Measurements from ENCODE around the gene PRKCZ. TPM values are rescaled to one million over a fixed set of nuclear protein-coding genes. Genes with fewer than 3 reads are reported as not detected.

Gene PRKCZ
- total RNA-seq, 3 donors from 2014 or later (not counting 1 experiment from before 2014, with no cell fraction given), result 25.1 to 37.1 (median 30.5) TPM

DNA sequence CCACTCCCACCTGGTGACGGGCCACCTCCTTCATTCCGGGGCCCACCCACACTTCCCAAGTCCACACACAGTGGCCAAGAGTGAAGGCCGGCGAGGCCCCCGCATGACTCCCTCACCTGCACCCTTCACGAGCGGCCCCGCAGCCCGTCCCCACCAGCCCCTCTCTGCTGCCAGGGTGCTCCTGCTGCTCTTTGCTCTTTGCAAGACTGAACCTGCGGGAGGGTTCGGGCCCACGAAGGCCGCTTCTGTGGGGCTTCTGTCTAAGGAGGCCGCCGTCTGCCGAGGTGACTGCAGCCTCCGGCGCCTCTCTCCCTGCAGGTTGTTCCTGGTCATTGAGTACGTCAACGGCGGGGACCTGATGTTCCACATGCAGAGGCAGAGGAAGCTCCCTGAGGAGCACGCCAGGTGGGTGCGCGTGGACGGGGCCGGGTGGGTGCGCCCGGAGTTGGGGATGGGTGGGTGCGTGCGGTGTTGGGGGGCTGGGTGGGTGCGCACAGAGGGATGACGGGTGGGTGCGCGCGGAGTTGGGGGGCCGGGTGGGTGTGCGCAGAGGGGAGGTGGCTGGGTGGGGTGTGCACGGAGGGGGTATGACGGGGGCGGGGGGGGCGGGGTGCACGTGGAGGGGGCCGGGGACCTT, 119.1 kb downstream of the PRKCZ start:
- WGBS (ENCODE audit: insufficient coverage), result 95% methylated on average over 38 of the region's 43 CpGs
- Mint-ChIP-seq H3K27me3 (ENCODE audit: low read depth in 2 of 2) (no peaks in the 10 kb centered on the region), H3K27ac (no peak overlapping the region), H3K4me3 (no peak overlapping the region), H3K9me3 (no peaks in the 10 kb centered on the region), H3K4me1 (no peaks in the 10 kb centered on the region), H3K36me3 (no peaks in the 10 kb centered on the region)
- Histone ChIP-seq H3K27ac (ENCODE audit: low read length) (no peak overlapping the region), H3K27me3 (ENCODE audit: control insufficient read depth, insufficient read depth, low read length) (no peaks in the 10 kb centered on the region), H3K9me3 (ENCODE audit: control insufficient read depth, insufficient read depth, low read length) (no peaks in the 10 kb centered on the region), H3K36me3 (ENCODE audit: control insufficient read depth, insufficient read depth, low read length) (no peaks in the 10 kb centered on the region), H3K4me1 (ENCODE audit: control insufficient read depth, insufficient read depth, low read length) (peaks cover 4% of the 10 kb centered on the region), H3K4me3 (ENCODE audit: low read length) (no peak overlapping the region)
- no peak for ATAC-seq
- intact Hi-C loops (cut with micrococcal nuclease), result no loop called here
- DNase-seq, result no peak
- TF ChIP-seq CTCF (IDR thresholded peaks at IDR 0.05), result no peak

GRCh38 chr1:2170211-2170610, 120.0 kb downstream of the PRKCZ start:
- no peaks in the 10 kb centered on the region for H3K27me3 Mint-ChIP-seq (ENCODE audit: low read depth in 2 of 2)
- 81% methylated on average over 11 of the region's 11 CpGs for WGBS (ENCODE audit: insufficient coverage)
- H3K9me3 Mint-ChIP-seq, result no peaks in the 10 kb centered on the region
- no peak overlapping the region for H3K4me3 Mint-ChIP-seq
- H3K27me3 ChIP-seq (ENCODE audit: control insufficient read depth, insufficient read depth, low read length), result no peaks in the 10 kb centered on the region
- ATAC-seq, result no peak
- no peaks in the 10 kb centered on the region for H3K36me3 ChIP-seq (ENCODE audit: control insufficient read depth, insufficient read depth, low read length)
- no peaks in the 10 kb centered on the region for H3K36me3 Mint-ChIP-seq
- H3K9me3 ChIP-seq (ENCODE audit: control insufficient read depth, insufficient read depth, low read length), result no peaks in the 10 kb centered on the region
- H3K4me3 ChIP-seq (ENCODE audit: low read length), result no peak overlapping the region
- no peak for TF ChIP-seq CTCF (IDR thresholded peaks at IDR 0.05)
- intact Hi-C loops (cut with micrococcal nuclease), result no loop called here
- DNase-seq, result no peak
- H3K4me1 ChIP-seq (ENCODE audit: control insufficient read depth, insufficient read depth, low read length), result peaks cover 7% of the 10 kb centered on the region
- H3K4me1 Mint-ChIP-seq, result no peaks in the 10 kb centered on the region
- no peak overlapping the region for H3K27ac Mint-ChIP-seq
- no peak overlapping the region for H3K27ac ChIP-seq (ENCODE audit: low read length)

DNA sequence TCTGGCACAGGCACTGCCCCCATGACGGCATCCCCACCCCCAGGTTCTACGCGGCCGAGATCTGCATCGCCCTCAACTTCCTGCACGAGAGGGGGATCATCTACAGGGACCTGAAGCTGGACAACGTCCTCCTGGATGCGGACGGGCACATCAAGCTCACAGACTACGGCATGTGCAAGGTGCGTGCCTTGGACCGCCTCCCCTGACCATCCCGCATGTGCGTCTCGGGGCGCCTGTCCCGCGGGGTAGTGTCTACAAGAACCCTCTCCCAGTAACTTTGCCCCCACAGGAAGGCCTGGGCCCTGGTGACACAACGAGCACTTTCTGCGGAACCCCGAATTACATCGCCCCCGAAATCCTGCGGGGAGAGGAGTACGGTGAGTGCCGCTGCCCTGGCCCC, 121.8 kb downstream of the PRKCZ start:
- DNase-seq (no peak), ATAC-seq (no peak)
- Mint-ChIP-seq H3K27me3 (ENCODE audit: low read depth in 2 of 2) (no peaks in the 10 kb centered on the region), H3K4me3 (no peak overlapping the region), H3K9me3 (no peaks in the 10 kb centered on the region), H3K36me3 (no peaks in the 10 kb centered on the region), H3K4me1 (no peaks in the 10 kb centered on the region), H3K27ac (no peak overlapping the region)
- H3K36me3 ChIP-seq (ENCODE audit: control insufficient read depth, insufficient read depth, low read length), result peaks cover 2% of the 10 kb centered on the region
- H3K27me3 ChIP-seq (ENCODE audit: control insufficient read depth, insufficient read depth, low read length), result no peaks in the 10 kb centered on the region
- 95% methylated on average over 26 of the region's 26 CpGs for WGBS (ENCODE audit: insufficient coverage)
- intact Hi-C loops (cut with micrococcal nuclease), result no loop called here
- no peaks in the 10 kb centered on the region for H3K9me3 ChIP-seq (ENCODE audit: control insufficient read depth, insufficient read depth, low read length)
- H3K4me3 ChIP-seq (ENCODE audit: low read length), result no peak overlapping the region
- no peak for TF ChIP-seq CTCF (IDR thresholded peaks at IDR 0.05)
- H3K27ac ChIP-seq (ENCODE audit: low read length), result no peak overlapping the region
- peaks cover 7% of the 10 kb centered on the region for H3K4me1 ChIP-seq (ENCODE audit: control insufficient read depth, insufficient read depth, low read length)

DNA sequence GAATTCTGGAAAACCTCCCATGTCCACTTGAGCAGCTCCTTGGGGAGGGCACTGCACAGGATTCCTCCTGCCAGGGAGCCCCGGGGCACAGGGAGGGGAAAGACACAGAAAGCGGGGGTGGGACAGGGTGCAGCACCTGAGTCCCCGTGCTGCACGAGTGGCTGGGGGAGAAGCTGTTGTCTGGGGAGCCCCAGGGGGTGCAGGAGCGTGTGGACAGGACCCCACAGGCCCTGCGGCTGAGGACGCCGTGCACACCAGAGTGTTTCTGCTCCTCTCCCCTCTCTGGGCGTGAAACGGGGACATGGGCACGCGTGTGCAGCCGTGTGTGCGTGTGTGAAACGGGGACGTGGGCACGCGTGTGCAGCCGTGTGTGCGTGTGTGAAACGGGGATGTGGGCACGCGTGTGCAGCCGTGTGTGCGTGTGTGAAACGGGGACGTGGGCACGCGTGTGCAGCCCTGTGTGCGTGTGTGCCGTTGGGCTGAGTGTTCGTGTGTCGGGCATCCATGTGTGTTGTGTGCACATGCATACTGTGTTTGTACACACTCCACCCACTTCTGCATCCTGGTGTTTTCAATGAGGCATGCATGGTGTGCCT, 122.4 kb downstream of the PRKCZ start:
- Histone ChIP-seq H3K27me3 (ENCODE audit: control insufficient read depth, insufficient read depth, low read length) (no peaks in the 10 kb centered on the region), H3K9me3 (ENCODE audit: control insufficient read depth, insufficient read depth, low read length) (no peaks in the 10 kb centered on the region), H3K4me3 (ENCODE audit: low read length) (no peak overlapping the region), H3K4me1 (ENCODE audit: control insufficient read depth, insufficient read depth, low read length) (peaks cover 7% of the 10 kb centered on the region), H3K27ac (ENCODE audit: low read length) (no peak overlapping the region), H3K36me3 (ENCODE audit: control insufficient read depth, insufficient read depth, low read length) (peaks cover 2% of the 10 kb centered on the region)
- H3K4me1 Mint-ChIP-seq, result no peaks in the 10 kb centered on the region
- no peaks in the 10 kb centered on the region for H3K36me3 Mint-ChIP-seq
- no peak overlapping the region for H3K27ac Mint-ChIP-seq
- intact Hi-C loops (cut with micrococcal nuclease), result no loop called here
- no peak for TF ChIP-seq CTCF (IDR thresholded peaks at IDR 0.05)
- no peaks in the 10 kb centered on the region for H3K27me3 Mint-ChIP-seq (ENCODE audit: low read depth in 2 of 2)
- ATAC-seq (no peak), DNase-seq (no peak)
- H3K4me3 Mint-ChIP-seq, result no peak overlapping the region
- 93% methylated on average over 33 of the region's 33 CpGs for WGBS (ENCODE audit: insufficient coverage)
- no peaks in the 10 kb centered on the region for H3K9me3 Mint-ChIP-seq
